LHCN-M2 (cell line): ENCODE results near the gene GOLGB1. TPM values are rescaled to one million over a fixed set of nuclear protein-coding genes. Genes with fewer than 3 reads are reported as not detected.
"Not testable (repeated sequence)": the region's sequence is repeated elsewhere in the genome, so short reads cannot be mapped to it uniquely, and the experiment has no call there.

Source experiments
- DNase-seq: peaks from one replicate; pipeline ENCODE4 v3.0.0-alpha.2; 2012; ENCODE audit warnings: low read depth
- polyA plus RNA-seq: library from polyadenylated mRNA; unstranded; fragments of >200 nt; gene quantifications from one replicate; pipeline ENCODE4 v1.2.1, GENCODE V29; 2012; ENCODE audit warnings: missing spikeins
- total RNA-seq: library from RNA; depleted of rRNA; stranded (reverse); fragments of >200 nt; gene quantifications from 2 replicates; pipeline ENCODE4 v1.2.3, GENCODE V29; 2014; rRNA removed

Gene GOLGB1, protein sequence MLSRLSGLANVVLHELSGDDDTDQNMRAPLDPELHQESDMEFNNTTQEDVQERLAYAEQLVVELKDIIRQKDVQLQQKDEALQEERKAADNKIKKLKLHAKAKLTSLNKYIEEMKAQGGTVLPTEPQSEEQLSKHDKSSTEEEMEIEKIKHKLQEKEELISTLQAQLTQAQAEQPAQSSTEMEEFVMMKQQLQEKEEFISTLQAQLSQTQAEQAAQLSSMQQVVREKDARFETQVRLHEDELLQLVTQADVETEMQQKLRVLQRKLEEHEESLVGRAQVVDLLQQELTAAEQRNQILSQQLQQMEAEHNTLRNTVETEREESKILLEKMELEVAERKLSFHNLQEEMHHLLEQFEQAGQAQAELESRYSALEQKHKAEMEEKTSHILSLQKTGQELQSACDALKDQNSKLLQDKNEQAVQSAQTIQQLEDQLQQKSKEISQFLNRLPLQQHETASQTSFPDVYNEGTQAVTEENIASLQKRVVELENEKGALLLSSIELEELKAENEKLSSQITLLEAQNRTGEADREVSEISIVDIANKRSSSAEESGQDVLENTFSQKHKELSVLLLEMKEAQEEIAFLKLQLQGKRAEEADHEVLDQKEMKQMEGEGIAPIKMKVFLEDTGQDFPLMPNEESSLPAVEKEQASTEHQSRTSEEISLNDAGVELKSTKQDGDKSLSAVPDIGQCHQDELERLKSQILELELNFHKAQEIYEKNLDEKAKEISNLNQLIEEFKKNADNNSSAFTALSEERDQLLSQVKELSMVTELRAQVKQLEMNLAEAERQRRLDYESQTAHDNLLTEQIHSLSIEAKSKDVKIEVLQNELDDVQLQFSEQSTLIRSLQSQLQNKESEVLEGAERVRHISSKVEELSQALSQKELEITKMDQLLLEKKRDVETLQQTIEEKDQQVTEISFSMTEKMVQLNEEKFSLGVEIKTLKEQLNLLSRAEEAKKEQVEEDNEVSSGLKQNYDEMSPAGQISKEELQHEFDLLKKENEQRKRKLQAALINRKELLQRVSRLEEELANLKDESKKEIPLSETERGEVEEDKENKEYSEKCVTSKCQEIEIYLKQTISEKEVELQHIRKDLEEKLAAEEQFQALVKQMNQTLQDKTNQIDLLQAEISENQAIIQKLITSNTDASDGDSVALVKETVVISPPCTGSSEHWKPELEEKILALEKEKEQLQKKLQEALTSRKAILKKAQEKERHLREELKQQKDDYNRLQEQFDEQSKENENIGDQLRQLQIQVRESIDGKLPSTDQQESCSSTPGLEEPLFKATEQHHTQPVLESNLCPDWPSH (N-terminal part only)
- 17.4 and 23.1 TPM in 2 replicates for total RNA-seq
- polyA plus RNA-seq, result 6.0 TPM

DNA sequence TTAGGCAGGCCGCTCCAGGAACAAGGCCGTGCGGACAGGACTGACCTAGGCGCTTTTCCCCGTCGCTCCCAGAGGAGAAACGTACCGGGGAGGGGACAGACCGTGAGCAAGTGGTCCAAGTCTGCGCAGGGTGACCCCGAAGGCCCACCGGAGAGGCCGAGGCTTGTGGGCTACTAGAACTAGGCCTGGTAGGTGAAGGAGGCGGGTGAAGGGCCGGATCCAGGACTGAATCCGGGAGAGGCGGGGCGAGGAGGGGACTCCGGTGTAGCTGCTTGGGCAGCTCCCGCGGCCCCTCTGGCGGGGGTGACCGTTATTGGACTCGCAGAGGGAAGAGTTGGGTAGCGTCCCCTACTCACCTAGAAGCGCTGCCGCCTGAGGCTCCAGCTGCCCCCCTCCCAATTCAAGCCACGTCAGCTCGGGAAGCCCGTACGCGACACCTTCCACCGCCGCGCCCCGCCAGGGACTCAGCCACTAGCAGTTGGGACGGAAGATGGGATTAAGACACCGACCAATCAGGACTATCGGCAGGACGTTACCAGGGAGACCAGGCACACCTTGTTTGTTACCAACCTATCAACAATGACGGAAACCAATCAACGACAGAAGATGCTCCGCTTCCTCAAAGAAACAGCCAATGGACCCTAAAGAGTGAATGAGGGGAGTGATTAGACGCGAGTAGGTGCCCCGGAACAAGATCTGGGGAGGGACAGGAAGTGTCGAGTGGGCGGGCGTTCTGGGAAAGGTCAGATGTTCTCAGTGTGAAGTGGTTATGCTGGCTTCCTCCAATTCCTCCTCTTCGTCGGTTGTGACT, at the start of gene GOLGB1:
Gene GOLGB1 (minus strand): TSS at position 466 of the 811 bp plus-strand sequence. CDS start 18,770 bp downstream, outside the sequence.
- peak; percentile 100 for DNase-seq

DNA sequence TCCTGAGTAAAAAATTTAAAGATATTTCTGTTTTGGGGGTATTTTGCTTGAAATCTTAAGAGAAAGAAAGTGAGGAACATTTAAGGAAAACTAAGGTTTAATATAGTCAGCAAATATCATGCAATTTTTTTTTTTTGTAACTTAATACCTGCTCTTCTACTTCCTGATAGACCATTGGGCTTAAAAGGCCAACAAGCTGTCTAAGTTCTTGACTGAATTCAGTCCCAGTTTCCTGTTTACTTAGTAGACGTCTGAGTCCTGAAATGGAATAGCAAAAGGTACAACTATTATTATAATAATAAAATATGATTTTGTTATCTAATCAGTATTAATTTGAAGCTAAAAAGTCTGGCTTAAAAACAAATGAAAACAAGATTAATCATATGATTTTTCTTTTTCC, 47.4 kb upstream of the GOLGB1 start:
- no peak for DNase-seq

DNA sequence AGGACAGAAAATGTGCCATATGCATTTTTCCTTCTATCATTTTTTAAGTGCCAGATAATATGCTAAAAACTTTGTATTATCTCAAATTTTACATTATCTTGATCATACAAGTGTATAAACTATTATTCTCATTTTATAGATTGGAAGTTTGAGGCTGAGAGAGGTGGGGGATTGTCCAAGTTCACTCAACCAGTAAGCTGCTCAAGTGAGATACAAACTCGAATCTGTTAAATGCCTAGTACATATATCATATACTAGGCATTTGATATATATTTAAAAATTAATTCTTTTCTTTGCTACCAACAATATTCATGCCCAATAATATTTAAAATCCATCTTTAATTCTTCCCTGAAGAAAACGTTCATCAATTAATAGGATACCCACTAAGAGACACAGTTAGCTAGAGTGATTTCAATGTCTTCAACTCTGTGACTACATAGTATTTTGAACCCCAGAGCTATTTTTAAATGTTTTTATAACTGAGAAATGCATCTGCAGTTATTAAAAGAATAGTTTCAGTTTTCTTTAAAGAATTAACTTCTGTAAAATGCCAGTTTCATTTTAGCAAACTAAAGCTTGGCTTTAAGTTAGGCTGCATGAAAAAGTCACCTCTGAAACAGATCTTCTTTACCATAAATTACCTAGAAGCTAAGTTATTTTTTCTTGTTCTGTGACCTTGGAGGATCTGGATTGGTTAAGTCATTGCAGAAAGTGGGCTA, 44.9 kb upstream of the GOLGB1 start:
- no peak for DNase-seq

DNA sequence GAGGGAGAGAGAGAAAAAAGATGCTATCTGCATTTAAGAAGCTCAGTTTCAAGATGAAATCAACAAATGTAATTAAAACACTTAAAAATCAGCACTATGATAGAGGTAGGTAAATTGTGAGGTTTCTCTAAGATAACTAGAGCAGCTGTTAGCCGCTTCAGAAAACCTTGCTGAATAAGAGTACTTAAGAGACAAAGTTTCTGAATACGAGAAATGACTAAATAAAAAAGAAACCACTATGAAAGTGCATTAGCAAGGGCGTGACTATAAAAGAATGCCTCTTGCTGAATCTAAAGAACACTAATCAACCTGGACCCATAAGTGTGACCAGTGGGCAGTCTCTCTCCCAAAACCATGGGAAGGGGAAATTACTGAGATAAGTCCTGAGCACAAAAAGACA, 43.5 kb upstream of the GOLGB1 start:
- no peak for DNase-seq

DNA sequence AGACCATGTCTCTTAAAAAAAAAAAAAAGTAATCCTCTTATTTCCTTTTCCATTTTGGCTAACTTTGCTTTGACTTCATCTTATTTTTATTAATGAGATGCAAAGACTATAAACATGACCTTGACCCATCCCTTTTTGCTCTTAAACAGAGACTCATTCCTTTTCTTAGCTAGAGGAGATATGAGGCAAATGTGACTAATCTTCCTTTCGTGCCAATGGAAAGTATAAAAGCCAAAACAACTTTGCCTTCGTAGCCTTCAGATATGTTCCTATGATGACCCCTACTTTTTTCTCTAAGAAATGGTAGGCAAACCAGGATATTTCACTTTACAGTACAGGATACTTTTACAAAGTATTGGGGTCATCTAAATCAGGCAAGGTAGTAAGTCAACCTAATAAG, 36.9 kb upstream of the GOLGB1 start:
- DNase-seq, result peak; percentile 2

DNA sequence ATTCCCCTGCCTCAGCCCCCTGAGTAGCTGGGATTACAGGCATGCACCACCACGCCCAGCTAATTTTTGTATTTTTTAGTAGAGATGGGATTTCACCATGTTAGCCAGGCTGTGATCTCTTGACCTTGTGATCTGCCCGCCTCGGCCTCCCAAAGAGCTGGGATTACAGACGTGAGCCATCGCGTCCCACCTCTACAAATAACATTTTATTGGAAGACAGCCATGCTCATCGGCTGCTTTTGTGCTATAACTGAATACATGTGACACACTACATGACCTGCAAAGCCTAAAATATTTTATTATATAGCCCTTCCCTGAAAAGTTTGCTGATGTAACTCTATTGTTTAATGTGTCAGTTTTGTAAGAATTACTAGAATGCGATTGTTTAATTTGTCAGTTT, 33.2 kb upstream of the GOLGB1 start:
- DNase-seq, result not testable (repeated sequence)

DNA sequence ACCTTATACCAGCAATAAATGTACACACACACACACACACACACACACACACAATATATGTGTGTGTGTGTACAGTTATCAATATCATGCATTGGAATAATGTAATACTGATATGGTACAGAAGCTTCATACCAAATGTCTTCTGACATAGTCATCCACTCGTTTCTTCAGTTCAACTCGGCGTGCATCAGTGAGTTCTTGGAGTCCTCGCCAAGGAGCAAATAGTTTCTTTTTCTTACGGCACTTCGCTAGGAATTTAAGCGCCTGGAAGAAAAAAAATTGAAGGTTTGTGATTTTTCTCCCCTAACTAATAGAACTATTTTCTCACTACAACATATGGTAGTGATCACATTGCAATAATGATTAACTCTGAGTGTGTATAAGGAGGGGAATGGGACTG, 32.1 kb upstream of the GOLGB1 start:
- DNase-seq, result no peak

DNA sequence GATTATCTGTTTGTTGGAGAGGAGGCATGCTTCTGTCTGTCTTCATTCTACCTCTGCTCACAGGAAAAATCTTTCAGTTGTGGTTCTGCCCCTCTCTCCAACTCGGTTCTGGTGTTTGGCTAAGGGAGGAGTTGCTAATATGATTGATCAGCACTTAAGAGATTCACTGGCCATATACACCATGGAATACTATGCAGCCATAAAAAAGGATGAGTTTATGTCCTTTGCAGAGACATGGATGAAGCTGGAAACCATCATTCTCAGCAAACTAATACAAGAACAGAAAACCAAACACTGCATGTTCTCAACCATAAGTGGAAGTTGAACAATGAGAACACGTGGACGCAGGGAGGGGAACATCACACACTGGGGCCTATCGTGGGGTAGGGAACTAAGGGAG, 25.6 kb upstream of the GOLGB1 start:
- not testable (repeated sequence) for DNase-seq

DNA sequence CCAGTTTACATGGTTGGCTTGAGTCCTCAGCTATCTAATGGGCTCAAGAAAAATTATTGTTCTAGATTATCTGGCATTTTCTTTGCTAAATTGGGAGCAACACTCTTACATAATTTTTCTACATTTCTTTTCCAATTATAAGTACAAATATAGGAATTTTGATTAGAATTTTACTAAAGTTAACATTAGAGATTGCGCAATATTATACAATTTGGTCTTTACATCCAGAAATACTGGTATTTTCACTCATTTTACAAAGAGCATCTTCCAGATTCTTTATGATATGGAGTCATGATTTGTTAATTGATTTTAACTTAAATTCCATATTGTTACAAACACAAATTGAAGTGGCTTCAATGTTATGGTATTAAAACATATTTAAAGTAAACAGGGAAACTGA, 19.7 kb upstream of the GOLGB1 start:
- no peak for DNase-seq

DNA sequence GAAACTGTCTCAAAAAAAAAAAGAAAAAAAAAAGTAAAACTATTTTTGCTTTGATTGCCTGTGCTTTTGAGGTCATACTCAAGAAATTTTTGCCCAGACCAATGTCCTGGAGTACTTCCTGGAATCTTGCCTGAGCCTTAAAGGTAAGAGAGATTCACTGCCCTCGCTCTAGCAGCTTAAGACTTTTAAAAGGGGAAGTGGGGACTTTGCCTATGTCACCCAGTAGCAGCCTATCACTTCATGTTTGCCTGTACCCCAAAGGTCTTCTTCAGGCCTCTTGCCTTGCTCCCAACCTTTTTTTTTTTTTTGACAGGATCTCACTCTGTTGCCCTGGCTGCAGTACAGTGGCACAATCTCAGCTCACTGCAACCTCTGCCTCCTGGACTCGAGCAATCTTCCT, 18.9 kb upstream of the GOLGB1 start:
- no peak for DNase-seq

DNA sequence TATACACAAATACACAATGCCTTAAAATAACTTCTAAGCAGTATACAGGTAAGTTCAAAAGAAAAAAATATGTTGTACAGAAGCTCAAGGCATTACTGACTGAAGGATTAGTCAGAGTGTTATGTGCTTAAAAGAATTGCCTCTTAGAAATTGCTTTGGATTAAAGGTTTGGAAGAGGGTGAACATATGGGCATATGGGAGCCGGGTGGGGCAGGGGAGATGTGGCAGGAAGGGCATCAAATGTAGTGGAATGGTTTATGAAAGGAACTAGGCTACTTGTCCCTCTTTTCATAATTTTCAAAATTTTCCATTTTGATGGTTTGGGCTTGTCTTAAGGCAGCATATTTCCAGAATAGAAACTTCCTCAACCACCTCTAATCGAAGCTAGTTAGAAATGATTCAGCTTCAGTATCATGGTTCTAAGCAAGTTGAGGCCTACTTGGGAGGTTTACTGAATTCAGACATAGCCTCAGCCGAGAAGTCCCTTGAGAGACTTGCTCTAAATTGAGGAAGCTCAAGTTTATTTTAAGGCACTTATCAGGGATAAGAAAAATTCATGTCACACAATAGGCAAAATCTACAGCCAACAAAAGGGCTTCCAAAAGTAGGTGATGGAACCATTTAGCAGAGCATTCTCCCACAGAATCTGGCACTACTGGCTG, 10.1 kb upstream of the GOLGB1 start:
- DNase-seq, result no peak

DNA sequence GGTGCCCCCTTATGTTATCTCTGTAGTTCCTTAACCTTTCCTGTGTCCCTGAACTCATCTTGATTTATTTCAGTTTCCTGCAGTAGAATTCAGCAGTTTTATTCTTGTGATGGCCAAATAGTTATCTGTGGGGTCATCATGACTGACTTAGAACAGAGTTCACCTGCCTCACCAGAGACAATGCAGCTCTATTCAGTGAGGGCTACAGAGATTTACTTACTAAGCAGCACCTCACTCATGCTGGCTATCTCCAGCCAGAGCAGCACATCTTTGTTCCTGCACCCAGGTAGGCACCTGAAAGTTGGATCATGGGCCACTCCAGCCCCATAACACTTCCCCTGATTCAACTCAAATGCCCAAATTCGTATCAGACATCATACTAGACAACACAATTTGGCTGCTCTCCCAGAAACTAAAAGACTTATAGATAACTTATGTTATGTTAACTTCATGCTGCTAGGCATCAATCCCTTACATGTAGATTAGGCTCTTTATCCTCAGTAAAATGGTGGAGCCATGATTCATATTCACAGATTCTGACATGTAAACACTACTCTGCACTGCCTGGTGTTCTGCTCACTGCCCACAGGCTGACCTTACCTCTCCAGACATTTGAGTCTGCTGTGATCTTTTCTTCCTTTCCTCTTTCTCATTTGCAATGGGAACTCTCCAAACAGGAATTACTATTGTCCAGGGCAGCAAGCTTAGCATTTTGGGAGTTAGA, 9.3 kb upstream of the GOLGB1 start:
- no peak for DNase-seq

DNA sequence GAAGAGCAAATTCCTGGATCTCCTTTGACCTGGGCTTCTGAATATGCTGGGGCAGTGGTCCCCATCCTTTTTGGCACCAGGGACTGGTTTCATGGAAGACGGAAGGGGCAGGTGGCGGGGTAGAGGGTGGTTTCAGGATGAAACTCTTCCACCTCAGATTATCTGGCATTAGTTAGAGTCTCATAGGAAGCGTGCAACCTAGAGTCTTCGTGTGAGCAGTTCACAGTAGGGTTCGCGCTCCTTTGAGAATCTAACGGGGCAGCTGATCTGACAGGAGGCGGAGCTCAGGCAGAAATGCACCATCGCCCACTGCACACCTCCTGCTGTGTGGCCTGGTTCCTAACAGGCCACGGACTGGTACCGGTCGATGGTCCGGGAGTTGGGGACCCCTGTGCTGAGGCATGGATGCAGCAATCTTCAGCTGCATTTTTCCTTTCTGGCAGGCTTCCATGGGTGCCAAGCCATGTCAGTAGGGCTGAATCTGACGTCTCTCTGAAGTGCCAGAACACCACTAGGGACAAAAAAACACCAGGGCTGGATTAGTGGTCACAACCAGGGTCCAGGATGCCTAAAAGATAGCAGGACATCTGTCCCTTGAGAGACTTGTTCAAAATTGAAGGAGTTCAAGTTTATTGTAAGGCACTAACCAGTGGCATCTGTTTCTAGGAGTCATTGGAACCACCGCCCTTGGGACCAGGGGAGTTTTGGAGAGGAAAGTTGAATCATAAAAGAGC, 8.4 kb upstream of the GOLGB1 start:
- no peak for DNase-seq

DNA sequence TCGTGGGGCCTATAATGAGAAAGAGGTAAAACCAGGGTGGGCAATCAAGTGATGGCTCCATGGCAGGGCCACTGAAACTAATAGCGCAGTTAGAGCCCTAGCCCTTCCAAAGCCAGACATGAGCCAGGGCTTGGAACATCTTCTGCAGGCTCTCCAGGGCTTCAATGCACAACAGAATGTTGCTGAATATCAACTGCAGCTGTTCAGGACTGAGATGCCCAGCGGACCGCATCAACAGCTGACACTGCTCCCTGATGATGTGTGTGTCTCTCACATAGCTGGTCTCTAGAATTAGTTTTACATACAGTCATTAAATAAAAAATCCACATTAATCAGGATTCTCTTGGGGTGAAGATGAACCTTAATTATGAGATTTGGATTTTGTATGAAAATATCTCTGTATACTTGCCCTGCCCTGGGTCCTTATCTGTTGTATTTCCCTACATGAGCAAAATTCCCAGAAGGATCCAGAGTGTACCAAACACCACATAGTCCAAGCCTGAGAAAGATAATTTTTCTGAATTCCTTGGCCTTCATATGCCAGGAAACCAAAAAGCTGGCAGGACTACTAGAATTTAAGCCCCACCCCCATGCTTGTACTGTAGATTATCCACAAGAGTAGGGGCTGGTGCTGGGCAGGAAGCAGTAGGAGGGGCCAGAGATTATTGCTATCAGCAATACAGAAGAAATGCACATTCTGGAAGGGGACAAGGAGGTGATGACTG, 7.7 kb upstream of the GOLGB1 start:
- DNase-seq, result peak; percentile 82

DNA sequence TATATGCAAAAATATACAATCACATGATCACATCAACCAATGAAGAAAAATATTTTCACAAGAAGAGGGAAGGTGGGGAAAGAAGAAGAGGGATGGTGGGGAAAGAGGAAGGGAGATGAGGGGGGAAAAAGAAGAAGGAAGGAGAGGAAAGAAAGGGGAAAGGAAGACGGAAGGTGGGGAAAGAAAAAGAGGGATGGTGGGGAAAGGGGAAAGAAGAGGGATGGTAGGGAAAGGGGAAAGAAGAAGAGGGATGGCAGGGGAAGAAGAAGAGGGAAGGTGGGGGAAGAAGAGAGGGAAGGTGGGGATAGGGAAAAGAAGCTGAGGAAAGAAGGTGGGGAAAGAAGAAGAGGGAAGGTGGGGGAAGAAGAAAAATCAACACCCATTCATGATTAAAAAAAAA, 3.2 kb upstream of the GOLGB1 start:
- DNase-seq, result no peak

DNA sequence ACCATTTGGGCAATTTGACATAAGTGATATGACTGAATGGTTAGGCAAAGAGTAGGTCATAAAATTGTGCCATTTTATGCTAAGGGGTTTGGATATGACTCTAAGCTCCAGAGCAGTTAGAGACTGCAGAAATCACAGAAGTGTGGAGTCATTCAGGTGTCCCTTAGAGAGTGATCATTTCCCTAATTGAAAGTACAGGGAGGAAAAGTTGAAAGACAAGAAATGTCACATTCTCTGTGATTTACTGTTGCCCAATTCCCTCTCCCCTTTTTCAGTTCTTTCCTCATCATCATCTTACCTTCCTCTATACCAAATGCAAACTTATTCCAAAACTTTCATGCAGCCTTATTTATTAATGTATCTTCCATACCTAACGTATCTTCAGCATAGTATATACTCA, 2.7 kb upstream of the GOLGB1 start:
- DNase-seq, result no peak

DNA sequence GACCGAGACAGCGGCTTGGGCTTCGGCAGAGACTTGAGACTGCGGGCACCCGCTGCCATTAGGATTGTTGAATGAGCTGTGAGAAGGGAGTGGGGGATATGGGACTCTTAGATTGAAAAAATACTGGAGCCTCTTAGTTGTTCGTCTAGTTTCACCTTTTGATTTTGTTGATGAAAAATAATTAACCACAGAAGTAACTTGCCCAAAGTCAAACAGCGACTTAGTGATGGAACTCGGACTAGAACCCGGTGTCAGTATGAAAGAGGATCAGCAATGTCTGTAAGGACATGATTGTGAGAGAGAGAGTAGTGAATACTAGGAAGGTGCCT, 510 bp upstream of the GOLGB1 start:
- DNase-seq, result no peak
